NCI-H1105 treated with DMSO at 0.1 percent for 48 hours (cell line): ENCODE data around the gene ZFAND2A.
"Not testable (repeated sequence)": the region's sequence is repeated elsewhere in the genome, so short reads cannot be mapped to it uniquely, and the experiment has no call there.

Experiments
- DNase-seq: peaks from one replicate; lab custom pipeline; 2025; lab: John Stamatoyannopoulos, UW

Gene ZFAND2A

GRCh38 chr7:1151653-1152425, 8.2 kb downstream of the ZFAND2A start:
- no peak for DNase-seq

GRCh38 chr7:1151156-1151555, 8.8 kb downstream of the ZFAND2A start:
- no peak for DNase-seq

DNA sequence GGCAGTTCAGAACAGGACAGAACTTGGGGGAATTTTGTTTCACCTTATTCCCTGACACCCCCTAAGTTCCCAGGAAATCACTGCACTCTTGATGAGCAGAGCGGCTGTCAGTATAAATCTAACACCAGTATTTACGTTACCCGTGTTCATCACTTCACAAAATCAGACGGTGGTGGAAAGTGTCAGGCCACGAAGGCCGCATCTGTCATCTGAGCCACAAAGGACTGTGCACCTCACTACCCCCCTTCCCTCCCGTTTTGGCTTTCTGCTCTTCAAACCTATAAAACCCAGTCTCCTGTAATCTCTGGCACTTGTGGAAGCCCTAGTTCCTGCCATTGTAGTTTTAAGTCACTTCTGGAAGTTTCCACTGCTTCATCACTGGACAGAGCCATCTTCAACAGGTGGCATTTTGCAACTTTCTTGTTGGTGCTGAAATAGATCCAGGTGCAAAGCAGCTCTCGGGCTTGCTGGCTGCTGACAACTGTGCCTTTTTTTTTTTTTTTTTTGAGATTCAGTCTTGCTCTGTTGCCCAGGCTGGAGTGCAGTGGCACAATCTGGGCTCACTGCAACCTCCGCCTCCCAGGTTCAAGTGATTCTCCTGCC, 9.5 kb downstream of the ZFAND2A start:
- DNase-seq: no peak

DNA sequence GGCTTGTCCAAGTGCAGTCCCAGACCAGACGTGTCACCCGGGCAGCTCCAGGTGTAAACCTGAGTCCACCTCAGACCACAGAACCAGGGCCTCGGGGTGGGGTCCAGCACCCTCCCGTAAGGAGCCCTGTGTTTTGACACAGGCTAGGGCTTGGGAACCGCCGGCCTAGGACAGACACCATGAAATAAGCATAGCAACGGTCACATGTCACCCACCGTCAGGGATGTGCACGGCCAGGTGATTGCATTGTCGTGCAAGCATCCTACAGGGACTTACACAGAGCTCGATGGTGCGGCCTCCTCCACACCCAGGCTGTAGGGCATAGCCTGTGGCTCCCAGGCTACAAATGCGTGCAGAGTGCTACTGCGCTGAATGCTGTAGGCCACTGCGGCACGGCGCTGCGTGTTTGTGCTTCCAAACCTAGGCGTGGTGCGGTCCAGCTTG, 10.6 kb downstream of the ZFAND2A start:
- no peak for DNase-seq

DNA sequence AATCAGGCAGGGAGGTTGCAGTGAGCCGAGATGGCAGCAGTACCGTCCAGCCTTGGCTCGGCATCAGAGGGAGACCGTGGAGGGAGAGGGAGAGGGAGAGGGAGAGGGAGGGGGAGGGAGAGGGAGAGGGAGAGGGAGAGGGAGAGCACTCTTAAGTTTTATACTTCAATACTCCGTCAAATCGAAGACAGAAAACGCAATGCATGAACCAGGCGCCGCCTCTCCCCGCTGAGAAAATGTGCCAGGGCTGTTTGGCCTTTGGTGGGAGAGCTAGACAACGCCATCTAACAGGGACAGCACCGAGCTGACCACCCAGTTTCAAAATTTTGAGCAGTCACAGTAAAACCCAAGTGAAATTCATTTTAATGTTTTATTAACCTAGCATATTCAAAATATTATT, 12.1 kb downstream of the ZFAND2A start:
- DNase-seq: not testable (repeated sequence)

- no peak for DNase-seq
Observed at GRCh38 chr7:1144269-1144771, 15.7 kb downstream of the ZFAND2A start.

DNA sequence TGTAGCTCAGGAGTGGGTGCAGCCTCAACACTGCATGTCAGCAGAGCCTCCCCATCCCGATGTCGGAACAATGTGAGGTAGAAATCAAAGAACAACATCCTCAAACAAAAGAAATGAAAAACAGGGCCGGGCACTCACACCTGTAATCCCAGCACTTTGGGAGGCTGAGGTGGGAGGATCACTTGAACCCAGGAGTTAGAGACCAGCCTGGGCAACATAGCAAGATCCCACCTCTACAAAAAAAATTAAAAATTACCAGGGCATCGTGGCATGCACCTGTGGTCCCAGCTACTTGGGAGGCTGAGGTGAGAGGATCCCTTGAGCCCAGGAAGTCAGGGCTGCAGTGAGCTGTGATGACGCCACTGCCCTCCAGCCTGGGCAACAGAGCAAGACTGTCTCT, 17.0 kb downstream of the ZFAND2A start:
- DNase-seq: not testable (repeated sequence)

- no peak for DNase-seq
Observed at GRCh38 chr7:1142051-1142635, 17.9 kb downstream of the ZFAND2A start.

- DNase-seq: no peak
Observed at GRCh38 chr7:1141651-1142050, 18.3 kb downstream of the ZFAND2A start.

DNA sequence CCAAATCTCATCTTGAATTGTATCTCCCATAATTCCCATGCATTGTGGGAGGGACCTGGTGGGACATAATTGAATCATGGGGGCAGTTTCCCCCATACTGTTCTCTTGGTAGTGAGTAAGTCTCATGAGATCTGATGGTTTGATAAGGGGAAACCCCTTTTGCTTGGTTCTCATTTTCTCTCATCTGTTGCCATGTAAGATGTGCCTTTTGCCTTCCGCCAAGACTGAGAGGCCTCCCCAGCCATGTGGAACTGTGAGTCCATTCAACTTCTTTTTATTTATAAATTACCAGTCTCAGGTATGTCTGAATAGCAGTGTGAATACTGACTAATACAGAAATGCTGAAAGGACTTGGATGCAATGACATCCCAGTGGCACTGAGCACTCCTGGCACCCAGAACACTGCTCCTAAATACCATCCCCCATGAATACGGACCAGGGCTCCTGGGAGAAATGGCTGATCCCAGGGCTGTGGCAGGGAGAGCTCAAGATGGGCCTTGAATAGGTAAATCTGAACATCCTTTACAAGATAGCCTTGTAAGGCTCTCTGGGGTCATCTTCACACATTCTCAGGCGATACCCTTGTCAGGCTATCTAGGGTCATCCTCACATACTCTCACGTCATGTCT, 19.4 kb downstream of the ZFAND2A start:
- DNase-seq: no peak

DNA sequence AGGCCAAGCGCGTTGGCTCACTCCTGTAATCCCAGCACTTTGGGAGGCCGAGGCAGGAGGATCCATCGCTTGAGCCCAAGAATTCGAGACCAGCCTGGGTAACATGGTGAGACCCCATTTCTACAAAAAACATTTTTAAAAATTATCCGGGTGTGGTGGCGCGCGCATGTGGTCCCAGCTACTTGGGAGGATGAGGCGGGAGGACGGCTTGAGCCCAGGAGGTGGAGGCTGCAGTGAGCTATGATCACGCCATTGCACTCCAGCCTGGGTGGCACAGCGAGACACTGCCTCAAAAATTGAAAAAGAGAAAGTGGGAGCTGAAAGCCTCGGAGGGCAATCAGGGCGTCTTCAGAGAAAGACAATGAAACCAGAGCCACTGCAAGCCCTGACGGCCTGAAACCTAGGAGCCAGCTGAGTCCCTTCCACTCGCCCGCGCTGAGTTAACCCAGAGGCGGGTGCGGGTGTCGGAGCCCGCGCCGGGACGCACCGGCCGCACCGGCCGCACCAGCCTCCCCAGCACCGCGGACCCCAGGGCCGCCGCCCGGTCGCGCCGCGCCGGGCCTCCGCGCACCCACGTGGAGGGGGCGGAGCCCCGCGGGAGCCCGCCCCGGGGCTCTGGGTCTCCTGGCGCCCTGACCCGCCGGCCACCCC, 22.4 kb downstream of the ZFAND2A start:
- DNase-seq: peak; percentile 54

GRCh38 chr7:1136841-1137516, 23.0 kb downstream of the ZFAND2A start:
- DNase-seq: peak; percentile 34

GRCh38 chr7:1134951-1135350, 25.0 kb downstream of the ZFAND2A start:
- no peak for DNase-seq

GRCh38 chr7:1131471-1132265, 28.3 kb downstream of the ZFAND2A start:
- DNase-seq: no peak

GRCh38 chr7:1130021-1130990, 29.7 kb downstream of the ZFAND2A start:
- no peak for DNase-seq

GRCh38 chr7:1129431-1129830, 30.6 kb downstream of the ZFAND2A start:
- no peak for DNase-seq

DNA sequence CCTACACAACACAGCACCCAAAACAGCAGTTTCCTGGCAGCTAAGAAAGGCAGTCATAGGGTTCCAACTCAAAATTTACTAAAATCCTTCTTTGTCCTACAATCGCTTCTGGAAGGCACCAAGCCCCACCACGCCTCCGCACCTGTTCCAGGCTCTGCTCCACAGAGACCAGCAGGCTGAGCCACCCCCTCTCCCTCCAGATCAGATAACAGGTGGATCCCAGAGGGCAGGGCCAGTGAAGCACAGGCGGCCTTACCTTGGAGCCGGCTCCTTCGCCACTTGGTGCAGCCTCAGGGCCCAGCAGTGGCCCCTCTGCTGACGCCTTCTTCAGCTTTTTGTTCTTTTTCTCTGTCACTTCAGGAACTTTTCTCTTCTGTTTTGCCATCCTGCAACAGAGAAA, 33.0 kb downstream of the ZFAND2A start:
- no peak for DNase-seq

DNA sequence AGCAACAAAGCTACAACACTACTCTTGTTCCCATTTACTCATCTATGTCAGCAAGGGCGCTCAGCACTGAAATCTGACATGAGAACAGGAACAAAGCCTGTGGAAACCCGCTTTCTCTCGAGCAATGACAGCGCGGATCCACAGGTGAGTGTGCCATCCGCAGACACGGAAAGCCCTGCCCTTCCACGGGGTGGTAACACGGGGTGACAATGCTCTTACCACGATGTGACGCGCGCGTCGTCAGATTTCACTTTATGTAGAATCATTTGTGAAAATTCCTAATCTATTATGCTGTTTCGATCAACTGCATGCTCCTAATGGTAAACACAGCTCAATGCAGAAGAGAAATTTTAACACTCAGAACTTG, 34.4 kb downstream of the ZFAND2A start:
- no peak for DNase-seq

DNA sequence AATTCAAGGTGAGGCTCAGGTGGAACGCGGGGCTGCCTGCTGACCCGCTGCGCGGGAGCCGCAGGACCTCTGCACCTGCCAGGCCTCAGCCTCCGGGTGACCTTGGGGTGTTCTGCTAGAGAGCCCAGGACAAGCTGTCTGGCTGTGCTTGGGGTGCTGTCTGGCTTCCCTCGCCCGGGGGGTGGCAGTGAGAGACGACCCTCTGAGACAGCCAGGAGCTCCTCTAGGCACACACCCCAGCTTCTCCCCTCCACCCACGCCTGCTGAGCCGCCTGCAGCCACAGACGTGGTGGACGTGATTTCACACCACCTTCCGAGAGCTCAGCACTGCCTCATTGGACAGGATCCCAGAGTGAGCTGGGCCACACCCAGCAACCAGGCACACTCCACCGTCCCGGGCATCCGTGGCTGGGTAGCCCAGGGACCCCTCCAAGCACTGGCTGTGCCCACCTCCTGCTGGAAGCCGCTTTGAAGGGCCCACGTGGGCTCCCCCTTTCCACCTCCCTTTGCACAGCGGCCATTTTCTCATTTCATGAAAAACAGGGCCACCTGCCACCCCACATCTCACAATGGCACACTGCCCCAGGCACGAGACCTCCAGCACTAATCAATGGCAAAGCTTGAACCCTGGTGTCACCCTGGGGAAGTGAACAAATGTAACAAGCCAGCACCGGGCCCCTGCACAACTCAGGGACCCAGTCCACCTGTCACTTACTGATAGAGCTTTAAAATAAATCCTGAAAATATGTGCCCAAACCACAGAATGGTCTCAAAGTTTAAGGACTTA, 35.0 kb downstream of the ZFAND2A start:
- DNase-seq: no peak
